HFFc6 (cell line): ENCODE results near the gene HOXD11. TPM values are rescaled to one million over a fixed set of nuclear protein-coding genes. Genes with fewer than 3 reads are reported as not detected.

Source experiments
- DNase-seq: peaks from one replicate; pipeline ENCODE4 v3.0.0-alpha.2; 2018
- H3K27ac Mint-ChIP-seq: 2 replicates; pipeline ENCODE4 v1.8.0; 2020; ENCODE audit warnings: mild to moderate bottlenecking, mixed read lengths
- H3K27me3 Mint-ChIP-seq: 2 replicates; pipeline ENCODE4 v1.8.0; 2021; ENCODE audit warnings: mild to moderate bottlenecking, moderate library complexity, mixed read lengths; ENCODE audit not compliant: insufficient read depth
- H3K36me3 Mint-ChIP-seq: 2 replicates; pipeline ENCODE4 v1.8.0; 2021; ENCODE audit warnings: low read depth, mixed read lengths
- H3K4me1 Mint-ChIP-seq: 2 replicates; pipeline ENCODE4 v1.8.0; 2020; ENCODE audit warnings: low read depth, mixed read lengths
- H3K4me3 Mint-ChIP-seq: 2 replicates; pipeline ENCODE4 v1.8.0; 2020; ENCODE audit warnings: mild to moderate bottlenecking, moderate library complexity, mixed read lengths
- H3K9me3 Mint-ChIP-seq: 2 replicates; pipeline ENCODE4 v1.8.0; 2020; ENCODE audit warnings: mild to moderate bottlenecking, mixed read lengths
- CTCF ChIP-seq: fragments of 200-600 bp; sonication (generic); IDR thresholded peaks from 2 replicates; pipeline ENCODE4 v1.5.0; 2021; ENCODE audit warnings: antibody characterized with exemption, mild to moderate bottlenecking
- total RNA-seq, 6 experiments: library from RNA; stranded (reverse); fragmentation: NEBNext Ultra II Directional; extraction: Animal tissue kit (Norgen Biotek cat#: 25700); gene quantifications; 2 replicates in 1 of 6; 3 replicates in 5 of 6; pipeline ENCODE4 v1.2.3, GENCODE V29; 2021

Gene HOXD11
- total RNA-seq, 6 experiments from 2014 or later = 6.0 to 10.2 (median 7.6) TPM

GRCh38 chr2:176102309-176102866, 4.7 kb upstream of the HOXD11 start:
- DNase-seq = no peak
- H3K9me3 Mint-ChIP-seq = no peaks in the 10 kb centered on the region
- no peak overlapping the region for H3K4me3 Mint-ChIP-seq
- no peaks in the 10 kb centered on the region for H3K36me3 Mint-ChIP-seq
- no peak overlapping the region for H3K27ac Mint-ChIP-seq
- peaks cover 17% of the 10 kb centered on the region for H3K27me3 Mint-ChIP-seq
- H3K4me1 Mint-ChIP-seq = peaks cover 39% of the 10 kb centered on the region
- no peak for TF ChIP-seq CTCF

DNA sequence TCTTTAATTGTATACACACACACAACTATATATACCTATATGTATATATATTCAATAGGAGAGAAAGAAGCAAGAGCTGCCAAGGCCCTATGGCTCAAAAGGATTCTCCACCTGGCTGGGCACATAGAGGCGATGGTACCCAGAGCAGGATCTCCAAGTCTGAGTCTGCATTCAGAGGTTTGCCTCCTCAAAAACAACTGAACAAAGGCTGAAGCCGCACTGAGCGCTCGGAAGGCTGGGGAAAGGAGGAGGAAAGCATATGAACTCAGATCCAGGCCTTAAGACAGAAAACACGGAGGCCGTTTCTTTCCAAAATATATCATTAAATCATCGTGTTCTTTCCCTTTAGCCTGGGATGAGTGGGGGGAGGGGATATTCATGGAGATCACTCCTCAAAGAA, 3.9 kb upstream of the HOXD11 start:
- Mint-ChIP-seq H3K9me3 (no peaks in the 10 kb centered on the region), H3K4me1 (peaks cover 33% of the 10 kb centered on the region), H3K27ac (peak overlapping the region; percentile 55; the same call in 1 of the 2 replicates), H3K27me3 (peaks cover 15% of the 10 kb centered on the region), H3K36me3 (no peaks in the 10 kb centered on the region), H3K4me3 (peak overlapping the region; percentile 83)
- no peak for TF ChIP-seq CTCF
- no peak for DNase-seq

DNA sequence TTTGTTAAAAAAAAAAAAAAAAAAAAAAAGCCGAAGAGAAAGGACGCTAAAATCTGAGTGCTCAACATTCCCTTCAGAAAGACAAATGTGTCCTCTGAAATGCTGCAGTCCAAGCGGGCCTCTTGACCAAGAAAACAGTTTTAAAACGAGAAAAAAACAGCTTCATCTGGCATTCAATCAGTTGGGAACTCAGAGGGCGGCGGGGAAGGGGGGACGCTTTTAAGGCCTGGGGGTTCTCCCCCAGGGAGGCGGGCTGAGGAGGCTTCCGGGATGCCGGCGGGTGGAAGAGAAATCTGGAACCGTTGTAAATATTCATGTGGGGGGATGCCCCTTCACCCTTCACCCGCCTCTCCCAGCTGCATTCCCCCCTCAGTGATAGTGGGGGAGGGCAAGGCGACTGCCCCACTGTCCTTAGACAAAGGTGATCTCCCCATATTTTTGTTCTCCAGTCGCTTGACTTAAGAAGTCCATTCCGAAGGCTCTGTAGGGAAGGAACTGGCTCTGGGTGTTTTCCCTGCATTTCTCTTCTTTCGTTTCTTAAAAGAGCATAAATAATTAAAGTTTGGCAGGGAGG, 3.3 kb upstream of the HOXD11 start:
- Mint-ChIP-seq H3K27ac (peak overlapping the region; percentile 77), H3K27me3 (peaks cover 14% of the 10 kb centered on the region), H3K4me3 (peak overlapping the region; percentile 83), H3K4me1 (peaks cover 32% of the 10 kb centered on the region), H3K36me3 (no peaks in the 10 kb centered on the region; the same call in 1 of the 2 replicates), H3K9me3 (no peaks in the 10 kb centered on the region)
- DNase-seq = no peak
- TF ChIP-seq CTCF = no peak

DNA sequence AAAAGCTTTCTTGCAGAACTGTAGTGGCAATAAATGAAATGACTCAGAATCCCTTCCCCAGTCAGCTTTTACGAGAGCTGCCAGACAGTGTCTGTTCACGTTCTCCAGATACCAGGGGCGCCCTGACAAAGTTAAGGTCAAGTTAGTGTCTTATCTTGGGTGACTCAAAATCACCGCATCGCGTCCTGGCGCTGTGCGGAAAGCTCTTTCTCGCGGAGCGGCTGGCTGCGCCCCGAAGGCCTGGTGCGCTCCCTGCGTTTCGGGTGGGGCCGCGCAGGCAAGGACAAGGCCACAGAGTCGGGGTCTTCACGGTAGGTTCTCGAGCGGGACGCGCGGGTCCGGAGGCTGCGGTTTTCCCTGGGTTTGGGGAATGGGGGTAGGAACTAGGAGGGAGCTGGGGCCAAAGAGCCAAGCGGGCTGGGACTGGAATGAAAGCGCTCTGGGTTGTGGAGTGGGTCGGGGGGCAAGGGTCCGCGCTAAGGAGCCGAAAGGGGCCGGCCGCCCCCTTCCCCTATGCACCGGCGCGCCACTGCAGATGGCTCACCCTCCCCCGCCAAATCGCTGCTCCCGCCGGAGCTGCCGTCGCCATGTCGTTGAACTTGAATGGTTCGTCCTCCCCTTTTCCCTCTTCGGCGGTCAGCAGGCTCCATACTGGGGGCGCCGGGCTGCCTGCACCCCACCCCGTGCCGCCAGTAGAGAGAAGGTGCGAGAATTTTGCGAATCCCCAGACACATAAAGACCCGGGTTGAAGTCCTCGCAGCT, 2.6 kb upstream of the HOXD11 start:
- Mint-ChIP-seq H3K4me3 (peak overlapping the region; percentile 83), H3K36me3 (peaks cover 5% of the 10 kb centered on the region), H3K9me3 (no peaks in the 10 kb centered on the region), H3K27me3 (peaks cover 13% of the 10 kb centered on the region), H3K27ac (peak overlapping the region; percentile 77), H3K4me1 (peaks cover 37% of the 10 kb centered on the region)
- TF ChIP-seq CTCF = peak; percentile 43; the same call in 1 of the 2 replicates
- peak; percentile 91 for DNase-seq

DNA sequence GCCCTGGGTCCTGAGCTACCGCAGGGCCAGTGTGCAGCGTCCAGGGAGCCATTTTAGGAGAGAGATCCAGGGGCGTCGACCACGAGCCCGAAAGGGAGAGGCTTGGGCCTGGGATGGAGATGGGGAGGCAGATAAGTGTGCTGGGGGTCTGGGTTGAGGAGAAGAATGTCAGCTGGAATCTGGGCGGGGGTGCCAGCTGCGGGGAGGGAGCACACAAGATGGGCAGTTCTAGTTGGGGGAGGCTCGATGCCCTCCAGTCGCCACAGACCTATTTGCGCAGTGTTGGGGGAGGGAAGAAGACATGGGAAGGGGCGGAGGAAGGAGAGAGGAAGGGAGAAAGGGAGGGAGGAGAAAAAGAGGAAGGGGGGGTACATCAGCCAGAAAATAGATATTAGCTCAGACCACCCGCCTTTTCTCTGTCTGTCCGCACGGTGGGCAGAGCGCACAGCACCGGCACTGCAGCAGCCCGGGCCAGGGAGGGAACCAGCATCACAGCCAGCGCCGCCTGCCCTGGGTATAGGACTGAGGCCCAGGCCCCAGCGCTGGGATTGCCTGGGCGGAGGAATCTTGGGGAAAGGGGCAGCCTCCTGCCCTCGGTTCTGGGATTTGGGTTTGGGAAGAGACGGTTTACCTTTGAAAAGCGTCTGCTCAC, 1.9 kb upstream of the HOXD11 start:
- Mint-ChIP-seq H3K9me3 (no peaks in the 10 kb centered on the region), H3K27ac (peak overlapping the region; percentile 77), H3K36me3 (peaks cover 6% of the 10 kb centered on the region), H3K27me3 (peaks cover 13% of the 10 kb centered on the region), H3K4me3 (peak overlapping the region; percentile 83), H3K4me1 (peaks cover 40% of the 10 kb centered on the region)
- no peak for TF ChIP-seq CTCF
- DNase-seq = no peak
